WTC11 (cell line): ENCODE measurements around the gene RGS1.

Experiments
- CREB1 ChIP-seq: sonication (generic); formaldehyde crosslinking; IDR thresholded peaks from 2 replicates; pipeline ENCODE4 v1.8.0; 2023; ENCODE audit warnings: mild to moderate bottlenecking, missing genetic modification reagents
- CTCF ChIP-seq: fragments of 200-600 bp; IDR thresholded peaks from 2 replicates; pipeline ENCODE4 v1.8.0; 2022; ENCODE audit warnings: antibody characterized with exemption
- HMGA2 ChIP-seq: fragments of 250-450 bp; sonication (Bioruptor Pico); IDR thresholded peaks from 2 replicates; pipeline ENCODE4 v1.4.0; 2021; ENCODE audit warnings: mild to moderate bottlenecking, moderate library complexity
- HMGXB4 ChIP-seq: sonication (generic); formaldehyde crosslinking; IDR thresholded peaks from 2 replicates; pipeline ENCODE4 v1.8.1; 2023; ENCODE audit warnings: mild to moderate bottlenecking, moderate library complexity, missing genetic modification reagents
- JUN ChIP-seq: sonication (generic); formaldehyde crosslinking; IDR thresholded peaks from 2 replicates; pipeline ENCODE4 v1.8.0; 2023; ENCODE audit warnings: mild to moderate bottlenecking, missing genetic modification reagents
- MLX ChIP-seq: sonication (generic); formaldehyde crosslinking; IDR thresholded peaks from 2 replicates; pipeline ENCODE4 v1.8.1; 2023; ENCODE audit warnings: mild to moderate bottlenecking, missing genetic modification reagents, moderate library complexity
- MXD4 ChIP-seq: fragments of 250-450 bp; sonication (Bioruptor Pico); IDR thresholded peaks from 2 replicates; pipeline ENCODE4 v1.8.0; 2021; ENCODE audit warnings: mild to moderate bottlenecking, moderate library complexity, borderline replicate concordance
- NFYB ChIP-seq: sonication (generic); formaldehyde crosslinking; conservative IDR thresholded peaks from 2 replicates; pipeline ENCODE4 v1.8.0; 2022; ENCODE audit warnings: low read depth, missing genetic modification reagents
- ZNF263 ChIP-seq: sonication (generic); formaldehyde crosslinking; IDR thresholded peaks from 2 replicates; pipeline ENCODE4 v1.8.1; 2022; ENCODE audit warnings: low read depth, mild to moderate bottlenecking, moderate library complexity, missing genetic modification reagents

GRCh38 chr1:192554904-192555303, 20.7 kb upstream of the RGS1 start:
- TF ChIP-seq HMGA2 (no peak), MXD4 (CRISPR knock-in tag) (no peak), CTCF (no peak), CREB1 (CRISPR knock-in tag) (no peak), HMGXB4 (CRISPR knock-in tag) (no peak), NFYB (no peak), MLX (CRISPR knock-in tag) (no peak), JUN (CRISPR knock-in tag) (no peak), ZNF263 (CRISPR knock-in tag) (no peak)
